Measurements from ENCODE around the gene PMFBP1. TPM values are rescaled to one million over a fixed set of nuclear protein-coding genes. Genes with fewer than 3 reads are reported as not detected.

The PMFBP1 gene
- total RNA-seq, 1 experiment from 2014 or later, result 2.7 TPM

DNA sequence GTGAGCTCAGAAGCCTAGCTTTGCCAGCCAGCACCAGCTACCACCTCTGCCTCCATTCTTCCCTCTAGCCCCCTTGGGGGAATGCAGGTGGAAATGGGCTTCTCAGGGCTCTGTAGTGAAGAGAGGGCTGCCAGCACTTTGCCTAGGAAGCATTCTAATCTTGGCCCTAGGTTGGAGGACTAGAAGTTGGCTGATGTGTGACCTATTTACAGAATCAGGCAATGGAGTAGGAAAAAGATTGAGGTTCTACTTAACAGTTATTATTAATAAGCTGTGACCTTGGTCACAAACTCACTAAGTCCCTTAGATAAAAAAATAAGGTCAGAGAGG, 58.4 kb downstream of the PMFBP1 start:
- Mint-ChIP-seq H3K4me3 (no peak overlapping the region), H3K9me3 (no peaks in the 10 kb centered on the region), H3K27ac (peak overlapping the region in 1 of 3 experiments; percentile 57; a peak in 1 of 7 replicates), H3K27me3 (ENCODE audit: low read depth) (no peaks in the 10 kb centered on the region), H3K4me1 (no peaks in the 10 kb centered on the region), H3K36me3 (ENCODE audit: insufficient read depth in 1 of 3, low read depth in 3 of 3) (peaks cover 10 to 41% (median 39%) of the 10 kb centered on the region in 3 experiments)
- H2BK12ac ChIP-seq (ENCODE audit: insufficient read length, low read depth, low read length), result no peak overlapping the region
- no peak overlapping the region for H3K23ac ChIP-seq (ENCODE audit: insufficient read length, low read depth, low read length)
- H2BK120ac ChIP-seq (ENCODE audit: low read depth, low read length, poor library complexity, severe bottlenecking), result no peak overlapping the region
- H3K18ac ChIP-seq (ENCODE audit: insufficient read length, low read depth, low read length), result no peak overlapping the region
- no peak overlapping the region for H4K5ac ChIP-seq (ENCODE audit: insufficient read length, low read depth, low read length)
- no peak overlapping the region for H2AFZ ChIP-seq (ENCODE audit: low read length)
- no peak overlapping the region for H3K4me2 ChIP-seq (ENCODE audit: insufficient read depth, insufficient read length, low read length)
- TF ChIP-seq CTCF (conservative IDR thresholded peaks at IDR 0.05), result no peak
- H4K8ac ChIP-seq (replicated peaks; ENCODE audit: insufficient read length, low read depth, low read length), result no peak overlapping the region
- H3K27me3 ChIP-seq (ENCODE audit: insufficient read depth, low read length), result no peaks in the 10 kb centered on the region
- H2BK5ac ChIP-seq (ENCODE audit: insufficient read length, low read length), result no peak overlapping the region
- no peaks in the 10 kb centered on the region for H3K79me1 ChIP-seq (ENCODE audit: insufficient read depth, low read depth, low read length, poor library complexity, severe bottlenecking)
- no peaks in the 10 kb centered on the region for H3K9me3 ChIP-seq (ENCODE audit: control insufficient read depth, low read depth, low read length)
- H3K23me2 ChIP-seq (ENCODE audit: insufficient read length, low read depth, low read length, poor library complexity, severe bottlenecking), result no peaks in the 10 kb centered on the region
- H2BK15ac ChIP-seq (ENCODE audit: low read depth, low read length), result no peak overlapping the region
- no peak overlapping the region for H3K56ac ChIP-seq (ENCODE audit: insufficient read length, low read depth, low read length)
- H4K20me1 ChIP-seq (ENCODE audit: control insufficient read depth, insufficient read depth, insufficient read length), result no peaks in the 10 kb centered on the region
- H3K14ac ChIP-seq (ENCODE audit: insufficient read depth, low read length), result no peak overlapping the region
- no peak overlapping the region for H3K4ac ChIP-seq (ENCODE audit: low read depth, low read length)
- no peak overlapping the region for H4K91ac ChIP-seq (ENCODE audit: insufficient read length, low read depth, low read length)
- no peak overlapping the region for H3T11ph ChIP-seq (ENCODE audit: low read length)
- no peak overlapping the region for H2BK20ac ChIP-seq (ENCODE audit: low read depth, low read length, poor library complexity, severe bottlenecking)
- no peak overlapping the region for H2AK5ac ChIP-seq (ENCODE audit: insufficient read length, low read length)
- H3K27ac ChIP-seq (ENCODE audit: insufficient read length, low read depth, low read length), result no peak overlapping the region
- no peak for DNase-seq
- no peaks in the 10 kb centered on the region for H3K79me2 ChIP-seq (ENCODE audit: insufficient read depth, low read length)
- H3K9ac ChIP-seq (ENCODE audit: extremely low read depth, insufficient read length, low read length), result no peak overlapping the region
- H3K4me1 ChIP-seq (ENCODE audit: insufficient read depth, low read length), result no peaks in the 10 kb centered on the region
